ENCODE measurements around the gene HECW1.
"Not testable (repeated sequence)": the region's sequence is repeated elsewhere in the genome, so short reads cannot be mapped to it uniquely, and the experiment has no call there.

Gene HECW1

DNA sequence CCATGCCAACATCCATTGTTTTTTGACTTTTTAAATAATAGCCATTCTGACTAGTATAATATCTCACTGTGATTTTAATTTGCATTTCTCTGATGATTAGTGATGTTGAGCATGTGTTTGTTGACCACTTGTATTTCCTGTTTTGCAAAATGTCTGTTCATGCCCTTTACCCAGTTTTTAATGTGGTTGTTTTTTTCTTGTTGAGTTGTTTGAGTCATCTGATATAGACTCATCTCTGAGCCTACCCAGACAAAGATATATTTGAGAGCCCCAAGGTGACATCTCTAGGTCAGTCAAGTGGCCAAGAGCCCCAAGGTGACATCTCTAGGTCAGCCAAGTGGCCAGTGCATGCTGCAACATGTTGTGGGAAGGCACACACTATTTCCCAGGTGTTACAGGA, 224.7 kb downstream of the HECW1 start:
- DNase-seq (ENCODE audit: low spot score), result no peak
- TF ChIP-seq, protein P1, sequence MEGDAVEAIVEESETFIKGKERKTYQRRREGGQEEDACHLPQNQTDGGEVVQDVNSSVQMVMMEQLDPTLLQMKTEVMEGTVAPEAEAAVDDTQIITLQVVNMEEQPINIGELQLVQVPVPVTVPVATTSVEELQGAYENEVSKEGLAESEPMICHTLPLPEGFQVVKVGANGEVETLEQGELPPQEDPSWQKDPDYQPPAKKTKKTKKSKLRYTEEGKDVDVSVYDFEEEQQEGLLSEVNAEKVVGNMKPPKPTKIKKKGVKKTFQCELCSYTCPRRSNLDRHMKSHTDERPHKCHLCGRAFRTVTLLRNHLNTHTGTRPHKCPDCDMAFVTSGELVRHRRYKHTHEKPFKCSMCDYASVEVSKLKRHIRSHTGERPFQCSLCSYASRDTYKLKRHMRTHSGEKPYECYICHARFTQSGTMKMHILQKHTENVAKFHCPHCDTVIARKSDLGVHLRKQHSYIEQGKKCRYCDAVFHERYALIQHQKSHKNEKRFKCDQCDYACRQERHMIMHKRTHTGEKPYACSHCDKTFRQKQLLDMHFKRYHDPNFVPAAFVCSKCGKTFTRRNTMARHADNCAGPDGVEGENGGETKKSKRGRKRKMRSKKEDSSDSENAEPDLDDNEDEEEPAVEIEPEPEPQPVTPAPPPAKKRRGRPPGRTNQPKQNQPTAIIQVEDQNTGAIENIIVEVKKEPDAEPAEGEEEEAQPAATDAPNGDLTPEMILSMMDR (IDR thresholded peaks at IDR 0.05; ENCODE audit: extremely low read depth, missing control alignments), result no peak

DNA sequence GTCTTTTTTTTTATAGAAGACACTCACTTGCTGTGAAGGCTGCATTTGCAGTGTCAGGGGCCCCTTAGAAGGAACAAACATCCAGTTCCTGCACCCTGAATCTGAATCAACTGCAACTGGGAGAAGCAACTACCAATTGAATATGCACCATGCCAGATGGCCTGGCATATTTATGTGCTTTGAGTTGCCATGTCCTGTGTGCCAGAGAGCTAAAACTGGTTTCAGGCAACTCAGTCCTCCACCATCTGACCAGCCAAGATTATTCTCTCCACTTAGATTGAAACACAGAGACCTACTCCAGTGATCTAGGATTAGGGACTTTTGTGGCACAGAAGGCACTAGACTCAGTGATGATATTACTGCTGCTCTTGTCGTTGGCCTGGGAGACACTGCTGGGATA, 225.4 kb downstream of the HECW1 start:
- DNase-seq (ENCODE audit: low spot score), result no peak

DNA sequence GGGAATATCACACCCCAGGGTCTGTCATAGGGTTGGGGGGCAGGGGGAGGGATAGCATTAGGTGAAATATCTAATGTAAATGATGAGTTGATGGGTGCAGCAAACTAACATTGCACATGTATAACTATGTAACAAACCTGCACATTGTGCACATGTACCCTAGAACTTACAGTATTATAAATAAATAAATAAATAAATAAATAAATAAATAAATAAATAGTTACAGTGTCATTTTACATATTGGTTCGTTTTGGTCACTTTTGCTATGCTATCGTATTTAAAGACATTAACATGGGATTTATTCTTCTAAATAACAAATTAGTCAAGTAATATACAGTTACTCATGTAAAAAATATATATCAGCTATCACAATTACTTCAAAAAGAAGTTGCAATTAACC, 228.7 kb downstream of the HECW1 start:
- no peak for DNase-seq (ENCODE audit: low spot score)
- TF ChIP-seq, protein P1 (IDR thresholded peaks at IDR 0.05; ENCODE audit: extremely low read depth, missing control alignments), result no peak

More for the DNA sequence above, 225.4 kb downstream of the HECW1 start:
- TF ChIP-seq, protein P1 (IDR thresholded peaks at IDR 0.05; ENCODE audit: extremely low read depth, missing control alignments), result no peak

DNA sequence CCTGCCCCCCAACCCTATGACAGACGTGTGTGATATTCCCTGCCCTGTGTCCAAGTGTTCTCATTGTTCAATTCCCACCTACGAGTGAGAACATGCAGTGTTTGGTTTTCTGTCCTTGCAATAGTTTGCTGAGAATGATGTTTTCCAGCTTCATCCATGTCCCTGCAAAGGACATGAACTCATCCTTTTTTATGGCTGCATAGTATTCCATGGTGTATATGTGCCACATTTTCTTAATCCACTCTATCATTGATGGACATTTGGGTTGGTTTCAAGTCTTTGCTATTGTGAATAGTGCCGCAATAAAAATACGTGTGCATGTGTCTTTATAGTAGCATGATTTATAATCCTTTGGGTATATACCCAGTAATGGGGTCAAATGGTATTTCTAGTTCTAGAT, 231.0 kb downstream of the HECW1 start:
- DNase-seq (ENCODE audit: low spot score), result not testable (repeated sequence)

DNA sequence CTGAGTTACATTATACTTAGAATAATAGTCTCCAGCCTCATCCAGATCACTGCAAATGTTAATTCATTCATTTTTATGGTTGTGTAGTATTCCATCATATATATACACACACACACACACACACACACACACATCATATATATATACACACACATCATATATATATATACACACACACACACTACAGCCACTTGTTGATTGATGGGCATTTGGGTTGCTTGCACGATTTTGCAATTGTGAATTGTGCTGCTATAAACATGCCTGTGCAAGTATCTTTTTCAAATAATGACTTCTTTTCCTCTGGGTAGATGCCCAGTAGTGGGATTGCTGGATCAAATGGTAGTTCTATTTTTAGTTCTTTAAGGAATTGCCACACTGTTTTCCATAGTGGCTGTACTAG, 233.2 kb downstream of the HECW1 start:
- DNase-seq (ENCODE audit: low spot score), result not testable (repeated sequence)

DNA sequence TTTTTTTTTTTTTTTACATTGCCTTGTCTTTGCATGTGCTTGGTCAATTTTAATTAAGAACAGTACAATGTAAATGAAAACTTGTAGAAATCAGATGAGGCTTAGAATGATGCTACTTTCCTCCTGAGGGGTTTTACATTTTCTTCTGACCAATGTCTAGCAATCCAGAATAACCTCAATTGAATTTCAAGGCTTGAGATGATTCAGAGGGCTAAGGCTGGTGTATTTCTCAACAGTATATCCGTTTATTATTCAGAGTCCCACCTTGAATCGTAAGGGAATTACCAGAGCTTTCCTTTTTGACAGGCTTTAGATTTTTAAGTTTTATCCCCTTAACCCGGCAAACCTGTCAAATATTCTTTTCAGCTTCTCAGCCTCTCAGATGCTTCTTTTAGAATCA, 239.2 kb downstream of the HECW1 start:
- no peak for DNase-seq (ENCODE audit: low spot score)
- TF ChIP-seq, protein P1 (IDR thresholded peaks at IDR 0.05; ENCODE audit: extremely low read depth, missing control alignments), result no peak

DNA sequence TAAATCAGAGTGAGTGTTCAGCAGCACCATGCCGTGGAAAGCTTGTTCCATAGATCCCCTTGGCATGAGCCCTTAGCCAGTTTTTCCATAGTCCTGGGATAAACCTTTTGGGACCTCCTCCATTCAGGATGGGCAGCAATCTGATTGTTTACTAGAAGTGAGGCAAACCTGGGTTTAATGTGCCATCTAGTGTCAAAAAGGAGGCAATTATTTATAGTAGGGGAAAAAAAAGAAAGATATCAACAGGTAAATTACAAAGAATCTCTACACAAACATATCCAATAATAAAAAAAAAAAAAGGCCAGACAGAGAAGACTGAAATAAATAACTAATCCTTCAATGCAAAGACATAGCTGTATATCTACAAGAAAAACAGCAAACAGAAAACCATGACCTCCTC, 241.5 kb downstream of the HECW1 start:
- DNase-seq (ENCODE audit: low spot score), result no peak
- TF ChIP-seq, protein P1 (IDR thresholded peaks at IDR 0.05; ENCODE audit: extremely low read depth, missing control alignments), result no peak

DNA sequence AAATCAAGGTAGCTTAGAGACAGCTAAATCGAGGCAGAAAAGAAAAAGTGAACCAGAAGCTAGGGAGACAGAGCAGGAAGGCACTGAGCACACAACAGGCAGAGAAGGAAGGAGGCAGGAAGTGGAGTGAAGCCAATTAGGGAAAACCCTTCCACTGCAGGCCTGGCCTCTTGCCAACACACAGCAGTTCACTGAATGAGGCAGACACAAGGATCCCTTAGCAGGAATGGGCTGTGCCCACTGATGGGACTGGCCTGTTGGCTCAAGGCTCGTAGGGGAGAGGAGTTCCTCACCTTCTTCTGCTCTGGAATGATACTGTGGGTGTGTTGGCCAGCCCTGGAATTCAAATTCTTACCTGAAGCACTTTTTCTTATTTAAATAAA, 250.2 kb downstream of the HECW1 start:
- no peak for DNase-seq (ENCODE audit: low spot score)
- TF ChIP-seq, protein P1 (IDR thresholded peaks at IDR 0.05; ENCODE audit: extremely low read depth, missing control alignments), result no peak

Measured in GM20000 (cell line).